ENCODE measurements around the gene ADGRF3. TPM values are rescaled to one million over a fixed set of nuclear protein-coding genes. Genes with fewer than 3 reads are reported as not detected.
"Not testable (repeated sequence)": the region's sequence is repeated elsewhere in the genome, so short reads cannot be mapped to it uniquely, and the experiment has no call there.

The ADGRF3 gene
- total and polyA plus RNA-seq, 12 donors, result 0.03 to 0.72 TPM; not detected in 10

DNA sequence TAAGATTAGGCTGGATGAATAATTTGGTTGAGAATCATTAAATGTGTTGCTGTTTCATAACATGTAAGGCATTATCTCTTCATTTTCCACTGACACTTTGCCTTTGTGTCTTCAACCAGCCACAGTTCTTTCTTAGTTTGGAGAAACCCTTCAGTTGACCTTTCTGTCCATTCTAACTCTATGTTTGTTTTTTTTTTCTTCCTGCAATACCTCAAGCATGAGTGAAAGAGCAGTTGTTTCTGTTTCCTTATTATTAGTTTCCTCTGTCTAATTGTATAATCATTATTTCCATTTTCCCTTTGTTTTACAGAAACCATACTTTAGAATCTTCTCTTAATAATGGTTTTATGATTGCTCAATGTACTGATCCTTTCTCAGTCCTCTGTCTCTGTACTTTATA is 76.2 kb downstream of the ADGRF3 start:
- peak overlapping the region in 4 of 10 donors; percentile 0 to 69 (median 25) for H3K27ac ChIP-seq
- TF ChIP-seq, protein P1, sequence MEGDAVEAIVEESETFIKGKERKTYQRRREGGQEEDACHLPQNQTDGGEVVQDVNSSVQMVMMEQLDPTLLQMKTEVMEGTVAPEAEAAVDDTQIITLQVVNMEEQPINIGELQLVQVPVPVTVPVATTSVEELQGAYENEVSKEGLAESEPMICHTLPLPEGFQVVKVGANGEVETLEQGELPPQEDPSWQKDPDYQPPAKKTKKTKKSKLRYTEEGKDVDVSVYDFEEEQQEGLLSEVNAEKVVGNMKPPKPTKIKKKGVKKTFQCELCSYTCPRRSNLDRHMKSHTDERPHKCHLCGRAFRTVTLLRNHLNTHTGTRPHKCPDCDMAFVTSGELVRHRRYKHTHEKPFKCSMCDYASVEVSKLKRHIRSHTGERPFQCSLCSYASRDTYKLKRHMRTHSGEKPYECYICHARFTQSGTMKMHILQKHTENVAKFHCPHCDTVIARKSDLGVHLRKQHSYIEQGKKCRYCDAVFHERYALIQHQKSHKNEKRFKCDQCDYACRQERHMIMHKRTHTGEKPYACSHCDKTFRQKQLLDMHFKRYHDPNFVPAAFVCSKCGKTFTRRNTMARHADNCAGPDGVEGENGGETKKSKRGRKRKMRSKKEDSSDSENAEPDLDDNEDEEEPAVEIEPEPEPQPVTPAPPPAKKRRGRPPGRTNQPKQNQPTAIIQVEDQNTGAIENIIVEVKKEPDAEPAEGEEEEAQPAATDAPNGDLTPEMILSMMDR (IDR thresholded peaks at IDR 0.05), result no peak
- intact Hi-C loops (cut with DNase I), result no loop called here
- no peaks in the 10 kb centered on the region for H3K27me3 ChIP-seq
- peaks cover 0 to 59% (median 0%) of the 10 kb centered on the region in 9 donors for H3K36me3 ChIP-seq
- ATAC-seq (no peak), DNase-seq (no peak)
- no peaks in the 10 kb centered on the region for H3K9me3 ChIP-seq
- H3K4me1 ChIP-seq, result peaks cover 0 to 72% (median 34%) of the 10 kb centered on the region in 9 donors
- no peak overlapping the region for H3K4me3 ChIP-seq

DNA sequence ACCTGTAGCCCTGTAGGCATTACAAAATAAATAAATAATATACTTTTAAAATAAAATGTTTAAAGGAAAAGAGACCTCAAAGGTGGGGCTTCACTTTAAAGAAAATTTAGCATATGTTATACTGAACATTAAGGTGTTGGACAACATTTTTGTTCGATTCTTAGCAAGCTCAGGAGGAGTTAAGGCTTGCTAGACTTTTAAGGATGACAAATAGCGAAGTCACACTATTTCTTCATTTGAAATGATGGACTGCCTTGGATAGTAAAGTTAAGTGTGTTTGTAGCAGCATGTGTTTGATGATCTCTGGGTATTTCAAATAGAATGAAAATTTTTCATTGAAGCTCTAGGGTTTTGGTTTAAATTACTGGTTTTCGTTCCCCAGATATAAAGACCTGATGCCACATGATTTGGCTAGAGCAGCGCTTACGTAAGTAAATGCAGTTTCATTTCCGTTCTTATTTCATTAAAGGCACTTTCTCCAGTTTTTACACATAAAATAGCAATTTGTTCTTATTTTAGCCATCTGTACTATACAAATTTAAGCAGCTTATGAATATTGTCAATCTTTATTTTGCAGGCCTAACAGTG is 76.9 kb downstream of the ADGRF3 start:
- H3K9me3 ChIP-seq, result no peaks in the 10 kb centered on the region
- peaks cover 0 to 65% (median 27%) of the 10 kb centered on the region in 9 donors for H3K4me1 ChIP-seq
- H3K36me3 ChIP-seq, result peaks cover 0 to 62% (median 3%) of the 10 kb centered on the region in 9 donors
- TF ChIP-seq, protein P1 (IDR thresholded peaks at IDR 0.05), result no peak
- peak overlapping the region in 4 of 10 donors; percentile 19 to 69 (median 43) for H3K27ac ChIP-seq
- ATAC-seq, result no peak
- intact Hi-C loops (cut with DNase I), result no loop called here
- no peaks in the 10 kb centered on the region for H3K27me3 ChIP-seq
- DNase-seq, result no peak
- H3K4me3 ChIP-seq, result no peak overlapping the region
- WGBS, 2 donors, result 90 to 96% methylated on average over 6 of the region's 6 CpGs

DNA sequence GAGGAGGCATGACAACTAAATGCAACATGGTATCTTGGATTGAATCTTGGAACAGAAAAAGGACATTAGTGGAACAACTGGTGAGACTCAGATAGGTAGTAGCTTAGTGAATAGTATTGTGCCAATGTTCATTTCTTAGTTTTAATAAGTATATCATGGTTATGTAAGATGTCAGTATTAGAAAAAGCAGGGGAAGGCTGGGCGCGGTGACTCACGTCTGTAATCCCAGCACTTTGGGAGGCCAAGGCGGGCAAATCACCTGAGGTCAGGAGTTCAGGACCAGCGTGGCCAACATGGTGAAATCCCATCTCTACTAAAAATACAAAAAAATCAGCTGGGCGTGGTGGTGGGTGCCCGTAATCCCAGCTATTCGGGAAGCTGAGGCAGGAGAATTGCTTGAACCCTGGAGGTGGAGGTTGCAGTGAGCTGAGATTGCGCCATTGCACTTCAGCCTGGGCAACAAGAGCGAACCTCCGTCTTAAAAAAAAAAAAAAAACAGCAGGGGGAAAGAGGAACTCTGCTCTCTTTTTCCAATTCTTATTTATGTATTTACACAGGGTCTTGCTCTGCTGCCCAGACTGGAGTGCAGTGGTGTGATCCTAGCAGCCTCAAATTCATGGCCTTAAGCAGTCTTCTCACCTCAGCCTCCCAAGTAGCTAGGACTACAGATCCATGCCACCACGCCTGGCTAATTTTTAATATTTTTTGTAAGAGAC is 77.8 kb downstream of the ADGRF3 start:
- H3K9me3 ChIP-seq; DNase-seq; H3K27me3 ChIP-seq; H3K4me3 ChIP-seq; intact Hi-C loops (cut with DNase I): not testable (repeated sequence)
- WGBS, 2 donors, result 88 to 93% methylated on average over 12 of the region's 12 CpGs
- ATAC-seq, result peak in 1 of 8 donors; percentile 22
- peaks cover 0 to 71% (median 12%) of the 10 kb centered on the region in 9 donors for H3K36me3 ChIP-seq
- peak overlapping the region in 6 of 10 donors; percentile 19 to 69 (median 34) for H3K27ac ChIP-seq
- H3K4me1 ChIP-seq, result peaks cover 0 to 57% (median 18%) of the 10 kb centered on the region in 9 donors

DNA sequence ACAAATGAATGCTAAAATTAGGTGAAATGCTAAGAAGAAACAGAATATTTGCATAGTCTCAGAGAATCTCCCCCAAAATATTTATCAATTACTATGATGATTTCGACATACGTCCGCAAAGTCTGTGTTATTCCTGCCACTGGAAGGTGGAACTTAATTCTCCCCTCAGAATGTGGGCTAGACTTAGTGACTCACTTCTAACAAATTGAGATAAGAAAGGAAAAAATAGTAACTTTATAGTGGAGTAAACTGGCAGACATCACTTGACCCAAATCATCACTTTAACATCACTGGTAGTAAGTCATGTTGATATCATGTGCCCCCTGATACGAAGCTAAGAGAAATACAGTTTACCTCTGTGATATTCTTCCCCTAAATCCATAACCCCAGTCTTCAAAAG is 78.4 kb downstream of the ADGRF3 start:
- Histone ChIP-seq H3K36me3 (peaks cover 0 to 72% (median 18%) of the 10 kb centered on the region in 9 donors), H3K4me1 (peaks cover 0 to 51% (median 12%) of the 10 kb centered on the region in 9 donors), H3K27ac (peak overlapping the region in 6 of 10 donors; percentile 19 to 69 (median 34)), H3K4me3 (no peak overlapping the region), H3K9me3 (no peaks in the 10 kb centered on the region), H3K27me3 (no peaks in the 10 kb centered on the region)
- DNase-seq, result no peak
- WGBS, 2 donors, result 54 to 67% methylated on average over 4 of the region's 4 CpGs
- intact Hi-C loops (cut with DNase I), result no loop called here
- peak in 6 of 8 donors; percentile 25 to 79 (median 73) for ATAC-seq
- TF ChIP-seq, protein P1 (IDR thresholded peaks at IDR 0.05), result no peak

DNA sequence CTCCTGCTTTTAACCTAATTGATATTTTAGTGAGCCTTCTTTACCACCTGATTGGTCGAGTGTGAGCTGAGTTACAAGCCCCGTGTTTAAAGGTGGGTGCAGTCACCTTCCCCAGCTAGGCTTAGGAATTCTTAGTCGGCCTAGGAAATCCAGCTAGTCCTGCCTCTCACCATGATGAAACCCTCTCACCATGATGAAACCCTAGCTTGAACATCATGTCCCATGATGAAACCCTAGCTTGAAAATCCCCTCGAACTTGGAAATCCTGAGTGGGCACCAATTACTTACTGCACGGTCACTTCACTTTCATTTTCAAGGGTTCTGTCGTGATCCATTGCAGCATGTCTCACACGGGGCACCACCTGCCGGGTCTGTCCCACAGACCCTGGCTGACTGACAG is 87.8 kb downstream of the ADGRF3 start:
- Histone ChIP-seq H3K36me3 (peaks cover 0 to 93% (median 13%) of the 10 kb centered on the region in 9 donors), H3K4me1 (peaks cover 0 to 35% (median 24%) of the 10 kb centered on the region in 9 donors)
- ATAC-seq; H3K27me3 ChIP-seq; intact Hi-C loops (cut with DNase I); H3K9me3 ChIP-seq; H3K4me3 ChIP-seq; DNase-seq; H3K27ac ChIP-seq: not testable (repeated sequence)
- WGBS, 2 donors, result 89 to 92% methylated on average over 8 of the region's 8 CpGs

Other genes starting within 250 kb of the ADGRF3 start
- gene GAREM2, start 173.7 kb downstream of the ADGRF3 start, total RNA-seq, result 1 to 10 TPM in 6 of 10 donors, under 1 TPM in 4; 0.55 to 2.3 (median 1.4) TPM
- under 1 TPM; 0.59 to 0.72 TPM for gene GAREM2, start 173.7 kb downstream of the ADGRF3 start, polyA plus RNA-seq
- gene HADHA, start 102.2 kb downstream of the ADGRF3 start, total RNA-seq, result 100 to 1,000 TPM; 298 to 686 (median 410) TPM
- 100 to 1,000 TPM; 143 to 192 TPM for gene HADHA, start 102.2 kb downstream of the ADGRF3 start, polyA plus RNA-seq
- 1,000 to 10,000 TPM in 3 of 10 donors, 100 to 1,000 TPM in 7; 740 to 1,542 (median 874) TPM for gene HADHB, start 101.8 kb downstream of the ADGRF3 start, total RNA-seq
- gene HADHB, start 101.8 kb downstream of the ADGRF3 start, polyA plus RNA-seq, result 100 to 1,000 TPM; 256 to 437 TPM
- 10 to 100 TPM in 7 of 10 donors, 1 to 10 TPM in 3; 9.1 to 15.8 (median 12.4) TPM for gene SELENOI, start 646 bp downstream of the ADGRF3 start, total RNA-seq
- gene SELENOI, start 646 bp downstream of the ADGRF3 start, polyA plus RNA-seq, result 1 to 10 TPM; 2.4 to 4.0 TPM
- under 1 TPM in 3 of 10 donors, not detected in 7; 0.17 to 0.37 (median 0.23) TPM for gene DRC1, start 55.1 kb upstream of the ADGRF3 start, total RNA-seq
- under 1 TPM in 1 of 2 donors, not detected in 1; 0.06 TPM for gene DRC1, start 55.1 kb upstream of the ADGRF3 start, polyA plus RNA-seq
- under 1 TPM in 3 of 10 donors, not detected in 7; 0.05 to 0.25 (median 0.10) TPM for gene OTOF, start 131.3 kb upstream of the ADGRF3 start, total RNA-seq
- under 1 TPM in 1 of 2 donors, not detected in 1; 0.03 TPM for gene OTOF, start 131.3 kb upstream of the ADGRF3 start, polyA plus RNA-seq